GM19452 (cell line): ENCODE results near the gene LGALSL.

Source experiments
- ATAC-seq: cut with Tn5 transposase; IDR thresholded peaks from one replicate; pipeline ENCODE4 v1.9.1; 2021; ENCODE audit not compliant: unreplicated experiment

LGALSL gene

GRCh38 chr2:64492272-64492671 is 38.3 kb downstream of the LGALSL start:
- ATAC-seq = no peak

- no peak for ATAC-seq
Measured at GRCh38 chr2:64492821-64493220, 38.9 kb downstream of the LGALSL start.

- no peak for ATAC-seq
Measured at GRCh38 chr2:64493788-64494187, 39.8 kb downstream of the LGALSL start.

DNA sequence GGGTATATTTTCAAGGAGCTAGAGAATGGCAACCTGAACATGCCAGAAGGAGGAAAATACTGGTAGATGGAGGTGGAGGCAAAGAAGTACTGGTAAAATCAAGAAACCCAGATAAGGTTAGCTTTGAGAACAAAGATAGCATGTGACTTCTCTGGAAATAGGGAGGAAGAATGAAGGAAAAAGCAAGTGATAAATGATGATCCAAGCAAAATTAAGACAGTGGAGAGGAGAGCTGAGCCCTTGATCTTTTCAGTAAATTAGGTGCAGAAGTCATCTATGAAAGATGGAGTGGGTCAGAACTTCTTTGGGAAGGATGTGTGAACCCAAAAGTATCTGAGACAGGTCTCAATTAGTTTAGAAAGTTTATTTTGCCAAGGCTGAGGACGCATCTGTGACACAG is 44.5 kb downstream of the LGALSL start:
- no peak for ATAC-seq

- ATAC-seq = no peak
Measured at GRCh38 chr2:64500549-64500948, 46.6 kb downstream of the LGALSL start.

GRCh38 chr2:64501946-64502345 is 48.0 kb downstream of the LGALSL start:
- no peak for ATAC-seq

DNA sequence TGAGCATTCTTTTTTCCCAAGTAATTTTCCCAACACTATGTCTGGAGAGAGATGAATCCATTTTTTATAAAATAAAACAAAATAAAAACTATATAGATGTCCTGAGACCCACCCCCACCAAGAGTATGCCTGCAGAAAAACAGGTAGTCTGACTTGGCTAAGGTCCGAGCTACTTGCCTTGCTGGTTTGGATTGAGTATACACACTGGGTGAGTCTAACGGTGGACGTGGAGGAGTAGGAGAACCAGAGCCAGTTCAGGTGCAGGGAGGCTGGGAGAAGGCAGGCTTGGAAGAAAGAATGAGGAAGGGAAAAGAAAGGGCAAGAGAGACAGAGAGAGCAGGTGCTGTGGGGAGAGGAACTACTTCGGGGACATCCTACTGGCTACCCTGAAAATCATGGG is 48.9 kb downstream of the LGALSL start:
- ATAC-seq = no peak

GRCh38 chr2:64504774-64505720 is 51.1 kb downstream of the LGALSL start:
- no peak for ATAC-seq

DNA sequence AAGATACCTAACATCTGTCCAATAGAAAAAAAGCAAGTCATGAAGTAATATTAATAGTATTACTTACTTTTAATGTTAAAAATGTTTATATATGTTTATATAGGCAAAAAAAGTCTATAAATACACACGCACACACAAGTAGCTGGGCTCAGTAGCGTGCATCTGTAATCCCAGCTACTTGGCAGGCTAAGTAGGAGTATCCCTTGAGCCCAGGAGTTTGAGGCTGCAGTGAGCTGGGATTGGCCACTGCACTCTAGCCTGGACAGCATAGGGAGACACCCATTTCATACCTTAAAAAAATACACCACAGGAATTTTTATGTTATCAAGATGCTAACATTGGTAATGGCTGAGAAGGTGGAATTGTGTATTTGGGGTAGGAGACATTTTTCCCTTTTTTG is 52.7 kb downstream of the LGALSL start:
- no peak for ATAC-seq
